ENCODE data around the gene MFAP2. TPM values are rescaled to one million over a fixed set of nuclear protein-coding genes. Genes with fewer than 3 reads are reported as not detected.

Gene MFAP2
- total and polyA plus RNA-seq, 7 experiments from 2014 or later, result 0.76 TPM; not detected in 6

GRCh38 chr1:17011092-17011438 lies 30.6 kb upstream of the MFAP2 start:
- Mint-ChIP-seq H3K4me1 (peaks cover 9 to 27% (median 17%) of the 10 kb centered on the region in 7 donors), H3K36me3 (peaks cover 0 to under 1% (median 0%) of the 10 kb centered on the region in 5 donors), H3K4me3 (peak overlapping the region; percentile 81 to 90 (median 84)), H3K27ac (peak overlapping the region; percentile 21 to 83 (median 66)), H3K27me3 (peaks cover 0 to 2% (median 0%) of the 10 kb centered on the region in 5 donors), H3K9me3 (no peaks in the 10 kb centered on the region)
- POLR2A ChIA-PET, result no interaction called here
- DNase-seq (peak in 1 of 9 donors; percentile 20), ATAC-seq (no peak)
- Histone ChIP-seq H3K4me3 (ENCODE audit: low read length) (peak overlapping the region; percentile 72), H3K27me3 (ENCODE audit: control insufficient read depth in 2 of 2, insufficient read depth in 2 of 2, low read length in 2 of 2) (no peaks in the 10 kb centered on the region), H3K36me3 (ENCODE audit: control insufficient read depth in 2 of 3, insufficient read depth in 3 of 3, low read length in 3 of 3) (peaks cover 0 to 6% (median 0%) of the 10 kb centered on the region in 3 experiments), H3K4me1 (ENCODE audit: control insufficient read depth in 2 of 2, insufficient read depth in 2 of 2, low read length in 2 of 2) (peaks cover 15 to 16% of the 10 kb centered on the region in 2 donors), H3K9me3 (ENCODE audit: control insufficient read depth in 2 of 3, low read length in 3 of 3) (no peaks in the 10 kb centered on the region), H3K27ac (ENCODE audit: low read depth, low read length) (peak overlapping the region; percentile 72)
- CTCF ChIA-PET, result no interaction called here
- intact Hi-C loops (cut with micrococcal nuclease), result loop anchor here (1.0 to 10.0 kb wide), 6 partner anchors 43 to 1484 kb away; partner anchors contain the start of genes DNAJC16 (in 1 of the 2), SDHB (in 1 of the 2) and SZRD1 (in 1 of the 2)

DNA sequence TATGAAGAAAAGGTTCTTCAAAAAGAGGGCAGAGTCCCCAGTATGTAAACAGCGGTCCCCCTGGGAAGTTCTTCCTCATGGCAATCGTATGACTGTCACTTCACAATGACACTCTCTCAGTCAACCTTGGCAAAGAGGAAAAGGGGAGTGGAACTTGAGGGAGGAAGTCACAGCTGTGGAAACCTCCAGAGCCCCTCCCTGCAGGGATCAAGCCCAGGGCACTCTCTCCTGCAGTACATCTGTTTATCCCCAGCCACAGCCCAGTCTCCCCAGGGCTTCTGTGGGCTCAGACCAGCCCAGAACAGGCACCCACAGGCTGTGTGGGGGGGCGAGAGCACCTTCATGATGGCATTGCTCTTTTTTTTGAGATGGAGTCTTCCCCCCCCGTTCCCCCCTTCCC lies 29.3 kb upstream of the MFAP2 start:
- H3K4me3 Mint-ChIP-seq, result peak overlapping the region in 5 of 10 donors; percentile 11 to 86 (median 58)
- Histone ChIP-seq H3K27me3 (ENCODE audit: control insufficient read depth in 2 of 2, insufficient read depth in 2 of 2, low read length in 2 of 2) (no peaks in the 10 kb centered on the region), H3K9me3 (ENCODE audit: control insufficient read depth in 2 of 3, low read length in 3 of 3) (no peaks in the 10 kb centered on the region), H3K4me1 (ENCODE audit: control insufficient read depth in 2 of 2, insufficient read depth in 2 of 2, low read length in 2 of 2) (peaks cover 15 to 16% of the 10 kb centered on the region in 2 donors), H3K36me3 (ENCODE audit: control insufficient read depth in 2 of 3, insufficient read depth in 3 of 3, low read length in 3 of 3) (peaks cover 0 to 18% (median 2%) of the 10 kb centered on the region in 3 experiments), H3K4me3 (ENCODE audit: low read length) (no peak overlapping the region), H3K27ac (ENCODE audit: low read depth, low read length) (no peak overlapping the region)
- no peaks in the 10 kb centered on the region for H3K36me3 Mint-ChIP-seq
- POLR2A ChIA-PET, result interaction anchor here (0.6 kb wide), 1 partner anchor 43 kb away, joined by 3 read pairs; no protein-coding TSS in a partner anchor
- peaks cover 9 to 27% (median 17%) of the 10 kb centered on the region in 7 donors for H3K4me1 Mint-ChIP-seq
- no peak for ATAC-seq
- peaks cover 0 to 2% (median 0%) of the 10 kb centered on the region in 5 donors for H3K27me3 Mint-ChIP-seq
- CTCF ChIA-PET, result no interaction called here
- intact Hi-C loops (cut with micrococcal nuclease), result loop anchor here (2.0 to 10.0 kb wide), 5 partner anchors 45 to 1482 kb away; partner anchors contain the start of genes DNAJC16 (in 1 of the 2) and SZRD1 (in 1 of the 2)
- H3K9me3 Mint-ChIP-seq, result no peaks in the 10 kb centered on the region
- no peak for DNase-seq
- peak overlapping the region in 1 of 9 donors; percentile 6 for H3K27ac Mint-ChIP-seq

DNA sequence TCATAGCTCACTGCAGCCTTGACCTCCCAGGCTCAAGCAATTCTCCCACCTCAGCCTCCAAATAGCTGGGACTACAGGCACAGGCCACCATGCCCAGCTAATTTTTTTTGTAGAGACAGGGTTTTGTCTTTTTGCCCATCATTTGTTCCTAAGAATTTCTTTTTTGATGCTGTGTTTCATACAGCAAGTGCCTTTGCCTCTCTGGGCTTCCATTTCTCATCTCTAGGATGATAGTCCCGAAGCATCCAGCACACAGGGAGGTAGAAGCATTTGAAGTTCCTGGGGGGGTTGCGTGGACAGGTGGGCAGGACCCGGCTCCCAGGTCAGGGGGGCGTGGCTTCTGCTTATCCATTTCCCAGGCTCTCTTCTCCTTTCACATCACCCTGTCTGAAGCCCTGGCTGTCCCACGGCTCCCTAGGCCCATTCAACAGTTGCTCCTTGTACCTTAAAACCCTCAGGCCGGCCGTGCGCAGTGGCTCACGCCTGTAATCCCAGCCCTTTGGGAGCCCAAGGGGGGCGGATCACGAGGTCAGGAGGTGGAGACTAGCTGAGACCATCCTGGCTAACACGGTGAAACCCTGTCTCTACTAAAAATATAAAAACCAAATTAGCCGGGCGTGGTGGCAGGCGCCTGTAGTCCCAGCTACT lies 27.9 kb upstream of the MFAP2 start:
- intact Hi-C loops (cut with micrococcal nuclease), result no loop called here
- H3K4me1 ChIP-seq (ENCODE audit: control insufficient read depth in 2 of 2, insufficient read depth in 2 of 2, low read length in 2 of 2), result peaks cover 15 to 16% of the 10 kb centered on the region in 2 donors
- no peak overlapping the region for H3K27ac ChIP-seq (ENCODE audit: low read depth, low read length)
- DNase-seq, result no peak
- ATAC-seq, result no peak
- Mint-ChIP-seq H3K36me3 (peaks cover 0 to 9% (median 6%) of the 10 kb centered on the region in 5 donors), H3K4me1 (peaks cover 9 to 24% (median 17%) of the 10 kb centered on the region in 7 donors), H3K27me3 (peaks cover 0 to 2% (median 0%) of the 10 kb centered on the region in 5 donors), H3K4me3 (no peak overlapping the region), H3K9me3 (no peaks in the 10 kb centered on the region), H3K27ac (no peak overlapping the region)
- no peaks in the 10 kb centered on the region for H3K9me3 ChIP-seq (ENCODE audit: control insufficient read depth in 2 of 3, low read length in 3 of 3)
- H3K36me3 ChIP-seq (ENCODE audit: control insufficient read depth in 2 of 3, insufficient read depth in 3 of 3, low read length in 3 of 3), result peaks cover 0 to 26% (median 3%) of the 10 kb centered on the region in 3 experiments
- no peaks in the 10 kb centered on the region for H3K27me3 ChIP-seq (ENCODE audit: control insufficient read depth in 2 of 2, insufficient read depth in 2 of 2, low read length in 2 of 2)
- POLR2A ChIA-PET, result interaction anchor here (0.6 kb wide), 1 partner anchor 9 kb away, joined by 3 read pairs; no protein-coding TSS in a partner anchor
- CTCF ChIA-PET, result no interaction called here
- H3K4me3 ChIP-seq (ENCODE audit: low read length), result no peak overlapping the region

DNA sequence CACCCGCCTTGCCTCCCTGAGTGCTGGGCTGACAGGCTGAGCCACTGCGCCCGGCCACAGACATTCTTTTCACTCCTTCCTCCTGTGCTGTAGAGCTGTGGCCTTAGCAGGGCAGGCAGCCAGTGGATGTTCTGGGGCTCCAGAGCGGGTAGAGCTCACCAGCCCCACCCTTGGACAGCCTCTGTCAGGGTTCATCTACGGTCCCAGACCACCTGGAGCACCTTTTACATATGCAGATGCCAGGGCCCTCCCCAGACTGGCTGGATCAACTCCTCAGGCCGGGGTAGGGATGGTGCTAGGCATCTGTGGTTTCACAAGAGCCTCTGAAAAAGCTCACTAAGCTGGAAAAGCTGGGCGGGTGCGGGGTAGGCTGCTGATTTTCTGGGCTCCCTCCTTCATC lies 26.7 kb upstream of the MFAP2 start:
- Histone ChIP-seq H3K9me3 (ENCODE audit: control insufficient read depth in 2 of 3, low read length in 3 of 3) (no peaks in the 10 kb centered on the region), H3K27ac (ENCODE audit: low read depth, low read length) (no peak overlapping the region), H3K27me3 (ENCODE audit: control insufficient read depth in 2 of 2, insufficient read depth in 2 of 2, low read length in 2 of 2) (no peaks in the 10 kb centered on the region), H3K4me3 (ENCODE audit: low read length) (no peak overlapping the region), H3K36me3 (ENCODE audit: control insufficient read depth in 2 of 3, insufficient read depth in 3 of 3, low read length in 3 of 3) (peaks cover 0 to 38% (median 3%) of the 10 kb centered on the region in 3 experiments), H3K4me1 (ENCODE audit: control insufficient read depth in 2 of 2, insufficient read depth in 2 of 2, low read length in 2 of 2) (peaks cover 12 to 15% of the 10 kb centered on the region in 2 donors)
- Mint-ChIP-seq H3K36me3 (peaks cover 0 to 19% (median 6%) of the 10 kb centered on the region in 5 donors), H3K27me3 (no peaks in the 10 kb centered on the region), H3K9me3 (no peaks in the 10 kb centered on the region), H3K4me3 (no peak overlapping the region), H3K27ac (no peak overlapping the region), H3K4me1 (peaks cover 3 to 22% (median 15%) of the 10 kb centered on the region in 7 donors)
- ChIA-PET CTCF (interaction anchor here (0.7 kb wide), 1 partner anchor 78 kb away, joined by 3 read pairs; no protein-coding TSS in a partner anchor), POLR2A (no interaction called here)
- DNase-seq, result no peak
- intact Hi-C loops (cut with micrococcal nuclease), result no loop called here
- no peak for ATAC-seq

- Histone ChIP-seq H3K4me1 (ENCODE audit: control insufficient read depth in 2 of 2, insufficient read depth in 2 of 2, low read length in 2 of 2) (peaks cover 3 to 4% of the 10 kb centered on the region in 2 donors), H3K27me3 (ENCODE audit: control insufficient read depth in 2 of 2, insufficient read depth in 2 of 2, low read length in 2 of 2) (no peaks in the 10 kb centered on the region), H3K9me3 (ENCODE audit: control insufficient read depth in 2 of 3, low read length in 3 of 3) (no peaks in the 10 kb centered on the region), H3K36me3 (ENCODE audit: control insufficient read depth in 2 of 3, insufficient read depth in 3 of 3, low read length in 3 of 3) (peaks cover 0 to 49% (median 3%) of the 10 kb centered on the region in 3 experiments), H3K27ac (ENCODE audit: low read depth, low read length) (no peak overlapping the region), H3K4me3 (ENCODE audit: low read length) (no peak overlapping the region)
- H3K4me1 Mint-ChIP-seq, result peaks cover 0 to 12% (median 7%) of the 10 kb centered on the region in 7 donors
- ChIA-PET POLR2A (no interaction called here), CTCF (interaction anchor here (0.6 kb wide), 2 partner anchors 376 to 792 kb away, joined by 3 to 6 read pairs; no protein-coding TSS in a partner anchor)
- H3K4me3 Mint-ChIP-seq, result no peak overlapping the region
- H3K27me3 Mint-ChIP-seq, result no peaks in the 10 kb centered on the region
- no peak for DNase-seq
- peaks cover 0 to 26% (median 6%) of the 10 kb centered on the region in 5 donors for H3K36me3 Mint-ChIP-seq
- no peaks in the 10 kb centered on the region for H3K9me3 Mint-ChIP-seq
- ATAC-seq, result no peak
- intact Hi-C loops (cut with micrococcal nuclease), result no loop called here
- H3K27ac Mint-ChIP-seq, result no peak overlapping the region
These were observed 24.9 kb upstream of the MFAP2 start for GRCh38 chr1:17005365-17005740.

- Histone ChIP-seq H3K36me3 (ENCODE audit: control insufficient read depth in 2 of 3, insufficient read depth in 3 of 3, low read length in 3 of 3) (peaks cover 0 to 54% (median 3%) of the 10 kb centered on the region in 3 experiments), H3K4me3 (ENCODE audit: low read length) (no peak overlapping the region), H3K4me1 (ENCODE audit: control insufficient read depth in 2 of 2, insufficient read depth in 2 of 2, low read length in 2 of 2) (no peaks in the 10 kb centered on the region), H3K27me3 (ENCODE audit: control insufficient read depth in 2 of 2, insufficient read depth in 2 of 2, low read length in 2 of 2) (no peaks in the 10 kb centered on the region), H3K9me3 (ENCODE audit: control insufficient read depth in 2 of 3, low read length in 3 of 3) (no peaks in the 10 kb centered on the region), H3K27ac (ENCODE audit: low read depth, low read length) (no peak overlapping the region)
- intact Hi-C loops (cut with micrococcal nuclease), result no loop called here
- Mint-ChIP-seq H3K4me1 (peaks cover 0 to 5% (median 1%) of the 10 kb centered on the region in 7 donors), H3K9me3 (no peaks in the 10 kb centered on the region), H3K27me3 (no peaks in the 10 kb centered on the region), H3K36me3 (peaks cover 0 to 27% (median 7%) of the 10 kb centered on the region in 5 donors), H3K4me3 (no peak overlapping the region), H3K27ac (no peak overlapping the region)
- POLR2A ChIA-PET, result no interaction called here
- ATAC-seq (no peak), DNase-seq (no peak)
- CTCF ChIA-PET, result no interaction called here
These were observed 24.3 kb upstream of the MFAP2 start for GRCh38 chr1:17004466-17005364.
